ENCODE measurements around the gene NTHL1.

NTHL1 gene

GRCh38 chr16:1991135-1991551, 56.5 kb downstream of the NTHL1 start:
- no peak for DNase-seq

- no peak for DNase-seq
These were observed 57.1 kb downstream of the NTHL1 start for GRCh38 chr16:1990351-1991134.

GRCh38 chr16:1990101-1990350, 57.6 kb downstream of the NTHL1 start:
- no peak for DNase-seq

Measured in KG1 (cell line).